HG02870 (cell line): ENCODE data around the gene FBLN1.

Experiments
- ATAC-seq: cut with Tn5 transposase; IDR thresholded peaks from one replicate; pipeline ENCODE4 v1.9.1; 2021; ENCODE audit warnings: mild to moderate bottlenecking, moderate library complexity; ENCODE audit not compliant: unreplicated experiment

FBLN1 gene

DNA sequence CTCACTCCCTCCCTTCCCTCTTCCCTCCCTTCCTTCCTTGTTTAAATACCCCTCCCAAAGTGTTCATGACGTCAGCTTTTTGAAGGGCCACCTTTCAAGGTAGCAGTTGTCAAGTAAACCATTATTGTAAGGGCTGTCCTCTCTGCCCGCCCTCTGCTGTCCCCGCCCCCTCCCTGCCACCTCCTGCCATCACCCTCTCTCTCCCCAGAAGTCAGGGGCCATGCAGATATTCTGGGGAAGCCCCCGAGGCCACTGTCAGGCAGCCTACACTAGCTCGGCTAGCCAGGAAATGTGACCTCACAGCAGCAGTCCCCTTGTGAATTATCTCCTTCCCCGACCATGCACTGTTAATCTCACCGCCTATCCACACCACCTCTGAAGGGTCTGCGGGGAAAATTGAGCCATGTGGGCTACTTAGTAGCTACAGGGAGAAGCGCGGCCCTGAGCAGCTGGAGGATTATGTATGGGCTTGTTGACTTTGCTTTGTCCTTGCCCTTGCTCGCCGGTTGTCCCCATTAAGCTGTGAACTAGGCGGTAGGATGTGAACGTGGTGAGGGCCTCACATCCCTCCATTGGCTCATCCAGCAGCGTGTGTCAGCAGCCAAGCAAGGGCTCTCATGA lies 126.9 kb downstream of the FBLN1 start:
- ATAC-seq: no peak

DNA sequence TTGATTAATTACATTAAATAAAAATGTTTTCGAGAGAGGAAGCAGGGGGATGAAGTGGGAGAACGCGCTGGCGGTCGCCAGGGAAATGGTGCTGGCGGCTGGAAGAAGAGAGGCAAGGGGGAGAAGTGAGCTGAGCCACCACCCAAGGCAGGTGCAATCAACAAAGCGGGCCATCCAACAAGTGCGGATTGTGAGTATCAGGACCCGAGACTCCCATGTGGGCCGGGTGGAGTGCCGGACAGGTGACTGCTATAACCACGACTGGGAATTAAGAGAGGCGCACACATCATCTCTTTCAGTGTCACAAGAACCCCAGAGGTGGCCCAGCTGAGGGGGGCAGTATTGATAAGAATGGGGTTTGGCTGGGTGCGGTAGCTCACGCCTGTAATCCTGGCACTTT lies 127.8 kb downstream of the FBLN1 start:
- no peak for ATAC-seq

DNA sequence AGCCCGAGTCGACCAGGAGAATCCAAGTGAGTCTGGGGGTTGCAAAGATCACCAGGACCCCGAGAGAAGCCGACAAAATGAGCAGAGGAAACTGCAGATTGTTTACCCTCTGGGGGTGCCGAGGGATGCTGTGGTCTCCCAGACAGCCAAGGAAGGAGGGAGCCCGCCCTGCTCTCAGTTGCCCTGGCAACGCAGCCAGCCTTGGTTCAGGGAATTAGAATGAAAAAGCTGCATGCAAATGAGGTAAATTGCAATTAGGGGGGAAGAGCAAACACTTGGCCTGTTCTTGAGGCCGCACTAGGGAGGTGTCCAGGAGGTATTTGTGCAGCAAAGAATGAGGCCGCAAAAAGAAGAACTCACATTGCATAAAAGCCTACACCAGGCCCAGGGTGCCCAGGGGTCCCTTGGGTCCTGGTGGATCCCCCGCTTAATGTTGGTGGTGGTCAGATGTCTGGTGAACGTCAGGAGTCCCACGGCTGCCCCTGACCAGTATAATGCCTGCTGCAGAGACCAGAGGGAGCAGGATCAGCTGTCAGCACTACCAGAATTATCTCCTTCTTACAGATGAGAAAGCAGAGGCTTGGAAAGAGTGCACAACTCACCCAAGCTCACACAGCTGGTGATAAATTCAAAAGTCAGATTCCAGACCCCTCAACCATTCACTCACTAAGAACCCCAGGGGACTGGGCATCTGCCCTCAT lies 128.6 kb downstream of the FBLN1 start:
- no peak for ATAC-seq

DNA sequence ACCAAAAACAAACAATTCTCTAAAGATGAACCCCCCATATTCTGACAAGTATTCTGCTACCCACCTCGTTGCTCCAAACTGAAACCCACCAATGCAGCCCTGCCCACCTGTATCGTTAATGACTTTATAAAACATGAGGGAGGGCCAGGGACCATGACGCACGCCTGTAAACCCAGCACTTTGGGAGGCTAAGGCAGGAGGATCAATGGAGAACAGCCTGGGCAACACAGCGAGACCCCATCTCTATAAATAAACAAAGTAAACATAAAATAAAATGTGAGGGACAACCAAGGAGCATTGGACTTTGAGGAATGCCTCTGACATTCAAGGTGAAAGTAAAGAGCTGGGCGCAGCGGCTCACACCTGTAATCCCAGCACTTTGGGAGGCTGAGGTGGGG lies 129.2 kb downstream of the FBLN1 start:
- ATAC-seq: no peak

DNA sequence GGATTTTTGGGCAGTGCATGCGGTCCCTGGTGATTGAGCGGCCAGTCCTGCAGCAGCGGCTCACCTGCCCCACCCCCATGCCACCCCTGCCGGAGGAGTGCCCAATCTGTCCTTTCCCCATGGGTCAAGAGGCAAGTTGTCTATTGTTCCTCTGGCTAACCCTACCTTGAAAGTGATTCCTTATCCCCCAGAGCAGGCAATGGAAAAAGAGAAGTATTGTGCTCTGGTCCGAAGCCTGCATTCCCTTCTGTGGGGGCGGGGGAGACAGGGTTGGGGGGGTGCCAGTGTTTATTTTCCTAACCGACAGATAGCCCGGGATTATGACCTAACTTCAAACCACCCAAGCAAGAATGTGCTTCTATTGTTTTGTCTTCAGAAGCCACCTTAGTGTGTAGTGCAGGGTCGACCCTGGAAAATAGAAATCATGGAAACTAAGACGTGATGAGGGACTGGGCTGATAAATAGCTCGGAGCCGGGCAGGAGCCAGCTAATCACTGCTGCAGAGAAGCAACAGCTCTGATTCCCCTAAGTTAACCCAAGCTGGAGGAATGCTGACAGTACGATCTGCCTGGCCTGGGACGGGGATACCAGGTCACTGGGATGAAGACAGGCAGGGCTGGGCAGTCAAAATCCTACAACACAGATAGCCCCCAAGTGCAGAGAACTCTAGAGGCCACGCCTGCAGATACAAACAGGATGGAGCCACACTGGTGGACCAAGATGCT lies 130.3 kb downstream of the FBLN1 start:
- no peak for ATAC-seq

DNA sequence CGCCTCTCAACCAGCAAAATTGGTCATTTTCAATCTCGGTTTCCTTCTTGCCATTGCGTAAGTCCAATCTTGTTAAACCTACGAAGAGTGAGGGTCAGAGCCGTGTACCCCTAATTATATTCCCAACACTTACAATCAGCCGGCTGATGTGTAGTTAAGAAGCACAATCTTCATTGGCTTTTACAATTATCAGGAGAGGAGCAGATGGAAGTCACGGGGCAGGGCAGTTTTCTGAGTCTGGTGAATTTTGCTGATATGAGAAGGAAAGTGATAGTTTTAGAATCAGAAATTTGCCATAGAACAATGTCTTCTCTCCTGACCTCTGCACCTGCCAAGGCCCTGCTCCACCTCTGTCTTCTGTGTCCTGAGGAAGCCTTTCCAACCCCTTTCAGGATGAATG lies 134.0 kb downstream of the FBLN1 start:
- ATAC-seq: no peak

DNA sequence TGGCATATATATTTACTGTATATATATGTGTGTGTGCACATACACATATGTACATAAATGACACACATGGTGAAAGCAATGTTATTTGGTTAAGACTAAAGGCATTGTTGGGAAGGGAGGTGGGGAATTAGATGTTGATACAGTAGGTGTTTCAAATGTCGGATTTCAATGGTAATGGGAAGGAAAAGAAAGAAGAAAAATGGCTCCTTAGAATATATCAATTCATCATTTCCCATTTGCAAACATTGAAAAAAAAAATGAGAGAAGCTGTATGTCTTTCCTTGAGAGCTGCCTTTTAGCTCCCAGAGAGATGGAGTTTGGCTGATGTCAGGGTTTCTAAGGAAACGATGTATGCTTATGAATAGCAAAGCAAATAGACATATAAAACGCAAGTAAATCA lies 135.5 kb downstream of the FBLN1 start:
- no peak for ATAC-seq

DNA sequence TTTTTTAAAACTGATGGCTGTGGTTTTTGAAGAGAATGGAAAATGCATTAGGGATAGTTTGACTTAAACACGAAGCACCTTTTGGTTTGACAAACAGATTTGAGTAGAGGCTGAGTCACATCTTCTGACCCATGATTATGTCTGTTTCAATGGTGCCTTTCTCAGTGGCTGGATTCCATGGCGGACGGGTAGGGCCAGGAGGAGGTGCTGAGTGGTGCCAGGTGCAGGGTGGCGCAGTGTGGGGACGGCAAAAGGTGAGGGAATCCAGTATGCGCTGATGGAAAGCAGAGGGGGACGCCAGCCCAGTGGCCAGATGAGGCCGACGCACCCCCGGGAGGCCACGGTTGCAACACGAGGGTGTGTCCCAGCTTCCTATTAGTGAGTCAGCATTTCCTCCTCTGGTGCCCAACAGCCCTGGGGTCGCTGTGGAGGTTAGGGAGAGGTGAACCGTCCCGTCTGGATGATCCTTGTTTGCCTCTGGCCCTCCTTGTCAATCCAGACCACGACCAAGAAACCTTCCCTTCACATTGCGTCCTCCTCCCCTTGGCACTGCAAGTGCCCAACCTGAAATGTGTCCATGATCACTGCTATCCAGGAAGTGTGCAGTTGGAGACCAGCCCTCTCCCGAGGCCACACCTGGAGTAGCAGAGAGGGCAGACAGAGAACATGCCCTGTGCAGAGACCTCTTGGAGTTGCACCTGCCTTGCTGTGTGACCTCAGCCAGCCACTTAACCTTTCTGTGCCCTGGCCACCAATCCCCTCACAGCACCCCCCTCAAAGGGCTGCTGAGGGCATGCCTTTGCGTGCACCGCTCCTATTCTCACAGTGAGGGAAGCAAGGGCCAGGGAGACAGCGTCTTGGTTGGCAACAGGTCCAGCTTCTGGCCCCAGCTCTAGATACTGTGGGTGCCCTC lies 136.4 kb downstream of the FBLN1 start:
- ATAC-seq: no peak

DNA sequence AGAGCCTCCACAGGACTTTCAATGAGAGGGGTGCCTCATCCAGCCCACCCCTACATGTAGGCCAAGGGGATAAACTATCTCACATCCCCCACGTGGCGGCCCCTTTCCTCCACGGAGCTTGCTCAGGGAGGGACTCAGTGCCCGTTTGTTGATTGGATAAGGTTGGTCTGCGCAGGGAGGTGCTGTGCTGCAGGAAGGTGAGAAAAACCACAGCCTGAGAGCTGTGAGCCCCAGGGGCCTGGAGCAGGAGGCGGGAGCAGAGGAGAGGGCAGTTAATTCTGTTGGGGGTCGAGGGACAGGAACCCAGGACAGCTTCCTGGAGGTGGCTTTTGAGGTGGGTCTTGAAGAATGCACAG lies 137.0 kb downstream of the FBLN1 start:
- ATAC-seq: no peak

DNA sequence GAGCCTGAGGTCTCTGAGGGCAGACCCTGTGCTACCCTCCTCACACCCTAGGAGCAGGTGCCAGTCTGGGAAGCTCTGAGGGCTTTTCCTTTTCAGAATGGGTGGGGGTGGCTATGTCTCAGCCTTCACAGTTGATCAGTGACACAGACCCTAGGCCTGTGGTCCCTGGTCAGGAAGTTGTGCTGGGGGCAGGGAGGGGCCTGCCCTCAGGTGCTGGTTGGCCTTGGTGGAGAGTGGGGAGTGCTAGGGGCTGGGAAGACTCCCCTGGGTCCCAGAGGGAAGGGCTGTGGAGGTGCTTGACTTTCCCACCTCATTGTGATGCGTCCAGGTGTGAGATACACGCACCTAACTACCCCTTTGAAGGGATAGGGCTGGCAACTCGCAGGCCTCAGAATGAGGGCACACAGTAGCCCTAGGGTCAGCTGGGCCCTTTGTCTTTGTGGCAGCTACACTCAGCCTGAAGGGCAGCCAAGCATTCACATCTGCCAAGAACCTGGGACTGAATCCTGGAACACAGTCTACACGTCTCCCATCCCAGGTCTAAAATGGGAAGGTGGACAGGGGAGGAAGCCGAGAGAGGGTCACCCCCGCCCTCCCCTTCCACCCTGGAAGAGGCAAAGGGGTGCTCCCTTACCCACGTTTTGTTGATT lies 137.7 kb downstream of the FBLN1 start:
- no peak for ATAC-seq

DNA sequence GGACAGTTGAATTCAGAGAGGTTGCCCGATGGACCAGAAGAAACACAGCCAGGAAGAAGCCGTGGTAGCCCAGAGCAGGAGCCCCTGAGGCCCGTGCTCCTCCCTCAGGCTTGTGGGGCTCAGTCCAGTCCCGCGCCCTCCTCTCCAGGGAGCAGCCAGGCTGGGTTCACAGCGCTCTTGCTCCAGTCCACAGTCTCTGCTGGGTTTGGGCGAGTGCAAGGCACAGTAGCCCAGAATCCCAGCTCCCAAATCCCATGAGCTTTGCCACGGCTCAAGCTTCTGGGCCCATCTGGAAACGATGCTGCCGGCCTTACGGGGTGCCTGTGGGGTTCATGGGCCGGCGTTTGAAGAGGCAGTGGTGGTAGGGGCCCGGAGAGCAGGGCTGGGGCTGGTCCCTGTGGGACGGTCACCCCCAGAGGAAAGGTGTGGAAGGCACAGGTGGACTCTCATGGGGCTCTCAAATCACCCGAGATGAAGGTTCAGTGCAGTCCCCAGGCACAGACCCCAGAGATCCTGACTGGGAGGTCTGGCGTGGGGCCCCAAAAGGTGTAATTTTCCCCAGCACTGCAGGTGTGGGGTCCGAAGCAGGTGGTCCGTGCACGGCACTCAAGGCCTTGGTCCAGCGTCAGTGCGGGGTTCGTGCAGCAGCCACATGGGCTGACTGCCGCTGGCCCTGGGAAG lies 138.4 kb downstream of the FBLN1 start:
- ATAC-seq: no peak

DNA sequence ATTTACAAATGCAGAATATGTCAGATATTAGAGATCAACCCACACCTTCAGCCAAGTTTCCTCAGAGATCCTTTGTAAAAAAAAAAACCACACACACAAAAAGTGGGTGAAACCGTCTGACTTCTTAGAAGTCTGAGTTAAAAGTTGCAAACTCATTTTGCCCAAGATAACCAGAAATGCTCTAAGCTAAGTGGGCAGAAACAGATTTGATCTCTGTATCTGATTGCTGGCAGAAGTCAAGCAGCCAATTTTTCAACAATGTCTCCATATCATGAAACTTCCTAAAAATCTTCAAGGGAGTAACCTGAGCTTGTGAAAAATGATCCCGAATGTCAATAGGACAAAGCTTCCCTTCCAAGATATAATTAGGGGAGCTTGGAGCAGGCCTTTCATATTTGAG lies 140.3 kb downstream of the FBLN1 start:
- ATAC-seq: no peak

DNA sequence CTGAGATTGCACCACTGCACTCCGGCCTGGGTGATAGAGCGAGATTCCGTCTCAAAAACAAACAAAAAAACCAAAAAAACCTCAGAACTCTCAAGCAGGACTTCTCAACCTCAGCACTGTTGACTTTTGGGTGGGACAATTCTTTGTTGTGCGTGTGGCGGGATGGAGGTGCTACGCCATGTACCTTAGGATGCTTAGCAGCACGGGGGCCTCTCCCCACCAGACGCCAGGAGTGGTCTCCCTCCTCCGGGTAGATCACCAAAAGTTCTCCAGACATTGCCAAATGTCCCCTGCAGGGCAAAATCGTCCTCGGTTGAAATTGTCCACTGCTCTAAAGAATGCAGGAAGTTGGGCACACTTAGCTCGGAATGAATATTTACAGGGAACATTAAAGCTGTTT lies 142.0 kb downstream of the FBLN1 start:
- ATAC-seq: no peak

DNA sequence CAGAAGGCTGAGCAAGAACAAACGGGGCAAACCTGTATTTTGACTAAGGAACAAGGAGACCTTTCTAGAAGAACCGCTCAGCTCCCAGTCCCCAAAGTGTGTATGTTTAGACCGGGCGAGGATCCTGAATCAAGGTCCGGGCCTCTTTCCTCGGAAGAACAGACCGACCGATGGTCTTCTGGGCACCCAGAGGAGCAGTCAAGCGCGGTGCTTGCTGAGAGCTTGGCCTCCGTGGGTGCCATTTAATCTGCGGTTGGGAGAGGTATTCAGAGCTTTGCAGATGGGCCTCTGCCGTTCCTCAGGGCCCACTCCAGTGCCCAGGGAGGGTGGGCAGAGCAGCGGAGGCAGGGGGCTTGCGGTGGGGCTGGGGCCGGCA lies 142.5 kb downstream of the FBLN1 start:
- no peak for ATAC-seq

DNA sequence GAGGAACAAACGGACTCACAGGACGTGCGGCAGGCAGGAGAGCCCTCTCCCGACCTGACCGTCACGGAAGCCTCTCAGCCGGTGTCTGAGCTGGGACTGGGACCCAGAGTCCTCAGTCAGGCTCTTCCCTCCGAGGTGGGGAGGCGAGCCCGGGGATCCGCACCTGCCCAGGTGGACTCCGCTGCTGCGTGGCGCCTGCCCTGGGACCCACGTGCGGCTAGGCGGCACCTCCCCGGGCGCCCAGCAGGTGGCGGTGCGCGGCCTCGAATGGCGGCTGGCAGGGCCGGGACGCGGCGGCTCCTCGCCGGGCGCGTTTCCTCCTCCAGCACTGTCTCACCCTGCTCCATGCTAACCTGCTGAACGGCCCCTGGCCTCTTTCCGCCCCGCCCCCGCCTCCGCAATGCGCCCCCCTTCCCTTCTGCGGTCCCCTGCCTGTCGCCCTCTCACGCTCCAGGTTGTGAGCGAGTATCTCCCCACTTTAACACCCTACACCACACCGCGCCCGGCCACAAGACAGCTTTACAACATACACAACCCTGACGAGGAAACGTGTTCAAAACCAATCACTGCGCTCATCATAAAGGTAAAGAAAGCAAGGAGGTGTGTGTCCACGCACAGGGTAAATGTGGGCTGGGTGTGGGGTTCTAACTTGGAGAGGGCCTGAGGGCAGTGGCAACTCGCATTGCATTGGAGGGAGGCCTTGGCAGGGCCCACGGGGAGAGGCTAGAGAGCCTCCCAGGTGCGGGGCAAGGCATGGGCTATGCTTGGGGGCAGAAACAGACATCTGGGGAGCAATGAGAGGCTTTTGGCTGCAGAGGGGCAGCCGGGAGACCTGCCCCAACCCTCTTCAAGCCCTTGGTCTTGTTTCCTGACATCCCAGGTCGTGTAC lies 143.1 kb downstream of the FBLN1 start:
- ATAC-seq: peak; percentile 47

DNA sequence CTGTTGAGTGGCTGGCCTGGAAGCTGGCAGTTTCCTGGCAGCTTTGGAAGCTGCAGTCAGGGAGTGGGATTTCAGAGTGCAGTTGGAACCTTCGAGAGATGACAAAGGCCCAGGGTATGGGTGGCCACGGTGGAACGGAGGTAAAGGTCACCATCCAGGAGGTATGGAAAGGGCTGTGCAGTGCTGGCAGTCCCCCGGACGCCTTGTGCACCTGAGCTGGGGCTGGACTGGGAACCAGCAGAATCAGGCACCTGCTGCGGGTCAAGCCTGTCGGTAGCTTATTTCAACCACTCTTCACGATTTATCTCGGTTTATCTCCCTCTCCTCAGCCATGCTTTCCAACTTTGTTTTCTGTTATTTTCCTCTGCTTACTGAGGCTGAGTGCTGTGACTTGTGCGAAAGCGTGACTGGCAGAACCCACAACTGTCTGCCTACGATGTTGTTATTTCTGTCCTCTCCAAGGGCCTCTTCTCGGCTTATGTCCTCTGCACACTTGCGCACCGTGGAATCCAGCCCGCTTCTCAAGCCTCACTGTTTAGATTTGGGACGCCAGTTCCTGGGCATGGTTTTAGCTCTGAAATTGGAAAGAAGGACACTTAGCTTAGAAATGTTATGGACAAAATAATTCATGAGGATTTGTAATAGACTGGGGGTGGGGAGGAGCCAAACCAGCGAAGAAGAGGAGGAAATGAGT lies 145.0 kb downstream of the FBLN1 start:
- no peak for ATAC-seq

DNA sequence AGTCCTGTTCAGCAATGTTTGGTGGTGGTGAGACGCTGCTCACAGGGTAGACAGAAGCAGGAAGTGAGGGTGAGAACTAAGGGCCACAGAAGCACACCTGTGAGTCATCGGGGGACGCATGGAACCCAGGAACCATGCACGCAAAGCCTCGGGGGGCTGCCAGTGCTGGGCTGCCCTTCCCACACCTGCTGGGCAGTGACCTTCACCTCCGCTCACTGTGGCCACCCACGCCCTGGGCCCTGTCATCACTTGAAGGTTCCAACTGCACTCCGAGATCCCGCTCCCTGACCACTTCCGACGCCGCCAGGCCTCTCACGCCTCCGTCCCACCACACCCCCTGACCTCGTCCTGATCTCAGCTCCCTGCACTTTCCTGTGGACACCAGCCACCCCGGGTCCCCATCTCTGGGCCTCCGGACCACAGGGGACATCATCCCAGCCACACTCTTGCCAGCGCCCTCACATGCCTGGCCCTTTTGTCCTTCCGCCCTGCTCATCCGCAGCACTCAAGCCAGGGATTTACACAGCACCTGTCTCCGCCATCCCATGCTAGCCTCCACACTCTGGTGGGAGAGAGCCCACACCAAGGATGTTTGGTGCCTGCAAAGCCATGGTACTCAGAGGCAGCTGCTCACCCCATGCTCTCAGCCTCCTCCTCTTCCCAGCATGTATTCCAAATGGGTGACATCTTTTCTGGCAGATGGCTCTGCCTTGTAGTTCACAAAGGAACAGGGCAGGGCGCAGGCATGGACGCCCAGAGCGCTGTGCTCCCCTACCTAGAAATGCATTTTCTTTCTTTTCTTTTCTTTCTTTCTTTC lies 145.8 kb downstream of the FBLN1 start:
- no peak for ATAC-seq

DNA sequence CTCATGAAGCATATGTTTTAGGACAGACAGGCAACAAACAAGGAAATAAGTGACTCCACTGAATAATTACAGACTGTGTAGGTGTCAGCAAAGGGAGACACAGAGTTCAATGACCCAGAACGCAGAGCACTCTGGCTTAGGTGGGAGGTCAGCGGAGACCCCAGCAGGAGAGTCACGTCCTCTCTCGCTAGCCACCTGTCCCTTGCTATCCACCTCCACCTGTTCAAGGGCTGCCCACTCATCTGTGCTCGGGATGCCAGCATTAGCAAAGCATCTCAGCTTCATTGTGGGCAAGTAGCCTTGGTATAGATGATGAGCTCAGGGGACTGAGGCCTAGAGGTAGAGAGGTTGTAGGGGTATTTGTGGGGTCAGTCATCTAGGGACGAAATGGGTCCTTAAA lies 147.1 kb downstream of the FBLN1 start:
- no peak for ATAC-seq
